ENCODE results near the gene PNMA6F.
"Not testable (repeated sequence)": the region's sequence is repeated elsewhere in the genome, so short reads cannot be mapped to it uniquely, and the experiment has no call there.

The PNMA6F gene

DNA sequence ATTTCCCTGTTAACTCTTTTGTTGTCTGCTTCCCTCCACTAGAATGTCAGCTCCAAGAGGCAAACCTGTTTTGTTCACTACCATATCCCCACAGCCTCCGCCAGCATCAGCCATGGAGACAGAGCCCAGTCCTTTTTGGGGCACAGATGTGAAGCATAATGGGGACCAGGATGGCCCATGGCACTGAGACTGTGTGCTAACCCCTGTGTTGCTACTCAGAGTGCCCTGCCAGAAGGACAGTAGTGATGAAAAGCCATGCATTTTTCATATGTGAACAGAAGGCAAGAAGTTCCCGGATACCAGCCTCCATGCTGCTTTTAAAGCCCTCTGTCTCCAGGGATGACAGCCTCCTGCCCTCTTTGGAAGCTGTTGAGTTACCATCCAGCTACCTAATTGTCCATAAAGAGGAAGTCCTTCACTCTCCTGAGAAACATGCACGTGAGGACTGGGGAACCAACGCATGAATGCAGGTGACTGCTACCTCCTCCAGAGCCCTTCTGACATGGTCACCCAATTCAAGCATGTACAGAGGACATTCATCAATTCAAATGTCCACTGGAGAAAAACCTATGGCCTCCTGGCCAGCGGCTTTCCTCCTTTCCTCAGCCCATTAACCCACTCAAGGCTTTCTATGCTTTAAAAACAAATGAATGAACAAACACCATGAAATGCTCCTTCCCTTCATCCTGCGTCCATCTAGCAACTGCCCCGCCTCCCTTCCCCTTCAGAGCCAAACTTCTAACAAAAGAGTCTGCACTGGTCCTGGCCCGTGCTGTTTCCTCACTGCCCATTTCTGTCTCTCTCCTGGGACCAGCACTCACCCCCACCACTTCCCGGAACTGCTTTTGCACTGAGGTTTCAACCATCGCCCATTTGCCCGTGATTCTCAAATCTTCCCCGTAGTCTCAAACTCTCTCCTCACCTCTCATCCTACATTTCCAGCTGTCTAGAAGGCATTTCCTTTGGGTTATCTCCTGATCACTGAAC, 18.0 kb downstream of the PNMA6F start:
- in situ Hi-C loops (cut with HindIII; ENCODE audit: low sequenced_read_pairs): no loop called here

DNA sequence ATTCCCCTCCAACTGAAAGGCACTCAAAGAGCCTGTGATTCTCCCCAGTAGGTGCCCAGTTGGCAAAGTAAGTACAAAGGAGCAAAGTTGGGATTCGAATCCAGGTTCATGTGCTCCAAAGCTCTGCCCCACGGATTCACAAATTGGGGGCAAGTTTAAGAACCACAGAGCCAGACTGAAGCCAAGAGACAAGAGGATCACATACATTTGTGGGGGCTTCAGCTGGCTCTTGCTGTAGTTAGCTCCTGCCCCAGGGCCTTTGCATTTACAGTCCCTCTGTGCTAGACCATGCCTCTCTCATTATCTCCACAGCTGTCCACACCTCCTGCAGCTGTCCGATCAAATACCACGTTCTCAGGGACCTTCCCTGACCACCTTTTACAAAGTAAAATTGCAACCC, 18.8 kb downstream of the PNMA6F start:
- in situ Hi-C loops (cut with HindIII; ENCODE audit: low sequenced_read_pairs): no loop called here

DNA sequence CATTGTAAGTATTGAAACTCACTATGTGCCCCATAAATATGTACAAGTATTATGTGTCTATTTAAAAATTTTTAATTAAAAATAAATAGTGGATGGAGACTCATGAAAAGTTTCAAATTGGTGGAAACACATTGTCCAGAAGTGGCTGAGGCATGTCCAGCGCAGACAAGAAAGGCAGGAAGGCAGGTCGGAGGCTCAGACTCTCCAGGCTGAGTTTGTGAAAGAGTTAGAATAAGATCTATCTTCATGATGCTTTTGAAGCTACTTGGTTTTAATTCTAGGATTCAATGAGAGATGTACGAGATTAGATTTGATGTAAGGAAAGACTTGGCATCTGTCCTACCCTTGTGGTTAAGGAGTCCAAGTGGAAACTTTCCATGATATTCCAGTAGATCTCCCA, 19.8 kb downstream of the PNMA6F start:
- in situ Hi-C loops (cut with HindIII; ENCODE audit: low sequenced_read_pairs): no loop called here

DNA sequence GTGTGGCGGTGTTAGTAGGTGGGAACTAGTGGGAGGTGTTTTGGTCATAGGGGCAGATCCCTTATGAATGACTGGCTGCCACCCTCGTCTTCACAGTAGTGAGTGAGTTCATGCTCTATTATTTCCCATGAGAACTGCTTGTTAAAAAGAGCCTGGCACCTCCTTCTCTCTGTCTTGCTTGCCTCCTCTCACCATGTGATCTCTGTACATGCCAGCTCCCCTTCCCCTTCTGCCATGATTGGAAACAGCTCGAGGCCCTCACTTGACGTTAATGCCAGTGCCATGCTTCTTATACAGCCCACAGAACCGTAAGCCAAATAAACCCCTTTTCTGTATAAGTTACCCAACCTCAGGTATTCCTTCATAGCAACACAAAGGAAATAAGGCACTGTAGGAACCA, 21.7 kb downstream of the PNMA6F start:
- in situ Hi-C loops (cut with HindIII; ENCODE audit: low sequenced_read_pairs): no loop called here

DNA sequence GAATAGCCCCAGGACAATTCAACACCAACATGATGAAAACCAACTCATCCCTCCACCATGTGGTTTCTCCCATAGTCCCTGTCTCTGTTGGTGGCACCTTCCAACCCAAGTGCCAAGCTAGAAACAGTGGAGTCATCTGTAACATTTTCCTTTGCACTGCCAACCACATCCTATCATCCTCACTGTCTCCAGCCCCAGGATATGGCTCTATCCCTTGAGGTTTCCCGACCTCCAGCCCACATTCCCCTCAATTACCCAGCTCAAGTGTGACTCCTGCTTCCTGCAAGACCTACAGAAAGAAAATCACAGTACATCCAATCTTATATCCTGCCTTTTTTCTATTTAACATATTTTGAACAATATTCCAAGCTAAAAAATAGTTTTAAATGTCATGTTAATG, 24.2 kb downstream of the PNMA6F start:
- in situ Hi-C loops (cut with HindIII; ENCODE audit: low sequenced_read_pairs): no loop called here

DNA sequence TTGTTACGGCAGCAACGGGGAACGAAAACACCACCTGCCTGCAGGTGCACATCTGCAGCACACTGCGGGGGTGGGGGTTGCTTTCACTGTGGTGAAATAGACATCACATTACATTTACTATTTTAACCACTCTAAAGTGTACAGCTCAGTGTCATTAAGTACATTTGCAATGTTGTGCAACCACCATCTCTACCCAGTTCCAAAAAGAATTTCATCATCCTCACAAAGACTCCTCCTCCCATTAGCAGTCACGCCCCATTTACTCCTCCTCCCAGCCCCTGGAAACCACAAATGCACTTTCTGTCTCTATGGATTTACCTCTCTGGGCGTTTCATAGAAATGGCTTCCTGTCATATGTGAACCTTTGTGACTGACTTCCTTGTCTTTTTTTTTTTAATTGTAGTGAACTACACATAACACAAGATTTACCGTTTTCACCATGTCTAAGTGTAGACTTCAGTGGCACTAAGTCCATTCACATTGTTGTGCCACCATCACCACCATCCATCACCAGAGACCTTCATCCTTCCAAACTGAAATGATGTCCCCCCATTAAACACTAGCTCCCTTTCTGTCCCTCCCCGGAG, 28.0 kb downstream of the PNMA6F start:
- in situ Hi-C loops (cut with HindIII; ENCODE audit: low sequenced_read_pairs): not testable (repeated sequence)

DNA sequence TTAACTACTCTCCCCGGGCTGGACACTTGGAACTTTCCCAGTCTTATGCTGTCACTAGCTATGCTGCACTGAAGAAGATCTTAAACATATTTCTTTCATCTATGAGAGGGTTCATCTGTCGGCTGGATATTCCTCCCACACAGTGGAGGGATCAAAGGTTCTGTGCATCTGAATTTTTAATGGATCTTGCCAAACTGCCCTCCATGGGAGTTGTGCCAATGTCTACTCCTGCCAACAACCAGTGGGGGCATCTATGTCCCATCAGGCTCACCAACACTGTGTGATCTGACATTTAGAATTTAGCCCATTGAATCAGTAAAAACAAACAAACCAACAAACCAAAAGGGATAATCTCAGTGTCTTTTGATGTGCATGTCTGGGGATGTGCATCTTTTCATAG, 32.8 kb downstream of the PNMA6F start:
- in situ Hi-C loops (cut with HindIII; ENCODE audit: low sequenced_read_pairs): not testable (repeated sequence)

DNA sequence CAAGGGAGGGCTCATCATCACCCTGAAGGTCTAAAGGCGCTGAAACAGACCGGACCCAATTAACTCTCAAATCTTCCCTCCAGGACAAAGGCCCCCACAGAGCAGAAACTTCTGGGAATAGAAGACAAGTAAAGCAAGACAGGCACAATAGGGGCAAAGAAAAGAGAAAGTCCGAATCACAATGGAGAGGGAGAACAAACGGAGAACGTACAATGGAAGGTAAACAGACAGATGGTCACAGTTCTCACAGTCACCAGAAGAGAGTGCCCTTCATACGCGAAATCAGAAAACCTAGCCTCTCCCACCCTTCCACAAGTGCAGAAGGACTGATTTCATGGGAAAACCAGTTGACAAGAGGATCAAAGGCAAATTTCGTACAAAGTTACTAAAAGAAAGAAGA, 35.9 kb downstream of the PNMA6F start:
- in situ Hi-C loops (cut with HindIII; ENCODE audit: low sequenced_read_pairs): not testable (repeated sequence)

DNA sequence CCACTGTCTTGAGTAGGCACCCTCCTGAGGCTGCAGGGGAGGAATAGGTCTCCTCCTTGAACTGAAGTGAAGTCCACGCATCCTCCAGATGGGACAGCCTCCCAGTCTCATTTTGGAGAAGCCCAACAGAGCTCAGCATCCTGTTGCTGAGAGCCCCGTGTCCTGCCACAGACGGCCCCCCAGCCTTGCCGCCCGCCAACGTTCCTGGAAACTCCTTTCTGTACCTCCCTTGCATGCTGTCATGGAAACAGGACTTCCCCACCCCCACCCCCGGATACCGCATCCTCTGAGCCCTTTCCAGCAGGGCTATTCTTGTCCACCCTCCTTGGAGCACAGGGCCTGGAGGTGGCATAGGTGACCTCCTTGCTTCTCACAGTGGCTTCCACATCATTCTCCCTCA, 37.6 kb downstream of the PNMA6F start:
- in situ Hi-C loops (cut with HindIII; ENCODE audit: low sequenced_read_pairs): not testable (repeated sequence)

DNA sequence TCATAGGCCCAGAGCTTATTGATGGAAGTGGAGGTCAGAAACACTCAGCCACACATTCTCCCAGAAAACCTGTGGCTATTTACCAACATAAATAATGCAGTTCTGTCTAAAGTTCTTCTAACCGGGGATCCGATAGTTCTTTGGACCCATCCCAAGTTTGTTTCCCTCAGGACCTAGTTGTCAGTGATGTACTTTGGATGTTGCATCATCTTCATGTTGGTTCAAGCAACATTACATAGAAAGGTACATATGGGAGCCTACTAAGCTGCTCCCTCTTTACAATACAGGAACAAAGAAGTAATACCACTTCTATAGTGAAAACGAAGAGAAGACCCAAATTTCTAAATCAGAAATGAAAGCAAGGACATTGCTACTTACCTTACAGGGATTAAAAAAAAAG, 39.8 kb downstream of the PNMA6F start:
- in situ Hi-C loops (cut with HindIII; ENCODE audit: low sequenced_read_pairs): not testable (repeated sequence)

DNA sequence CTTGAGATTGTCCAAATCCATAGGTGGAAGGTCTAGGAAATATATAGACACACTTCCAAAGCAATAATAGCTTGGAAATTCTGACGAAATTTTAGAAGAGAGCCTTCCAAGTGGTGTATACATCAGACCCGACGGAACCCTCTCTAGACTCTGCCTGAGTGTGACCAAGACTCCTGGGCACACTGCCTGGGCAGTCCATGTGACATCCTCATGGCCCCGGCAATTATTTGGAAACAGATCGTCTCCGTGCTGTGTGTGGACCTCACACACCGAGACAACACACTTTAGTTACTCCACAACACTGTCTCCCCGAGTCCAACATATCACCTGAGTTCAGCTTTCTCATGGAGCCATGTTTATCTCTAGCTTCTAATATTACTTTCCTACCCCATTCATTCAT, 42.3 kb downstream of the PNMA6F start:
- in situ Hi-C loops (cut with HindIII; ENCODE audit: low sequenced_read_pairs): not testable (repeated sequence)

DNA sequence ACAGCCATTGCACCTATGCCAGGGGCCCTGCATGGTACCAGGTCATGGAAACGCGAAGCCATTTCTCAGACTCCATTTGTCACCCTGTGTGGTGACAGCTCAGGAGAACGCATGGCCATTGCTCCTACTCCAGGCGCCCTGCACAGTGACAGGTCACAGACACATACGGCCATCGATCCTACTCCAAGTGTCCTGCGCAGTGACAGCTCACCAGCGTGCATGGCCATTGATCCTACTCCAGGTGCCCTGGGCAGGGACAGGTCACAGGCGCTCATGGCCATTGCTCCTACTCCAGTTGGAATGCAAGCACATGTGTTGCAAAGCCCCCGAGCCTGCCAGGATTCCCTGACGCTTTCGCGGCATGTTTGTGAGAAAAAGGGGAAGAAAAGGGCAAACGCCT, 45.5 kb downstream of the PNMA6F start:
- in situ Hi-C loops (cut with HindIII; ENCODE audit: low sequenced_read_pairs): not testable (repeated sequence)

DNA sequence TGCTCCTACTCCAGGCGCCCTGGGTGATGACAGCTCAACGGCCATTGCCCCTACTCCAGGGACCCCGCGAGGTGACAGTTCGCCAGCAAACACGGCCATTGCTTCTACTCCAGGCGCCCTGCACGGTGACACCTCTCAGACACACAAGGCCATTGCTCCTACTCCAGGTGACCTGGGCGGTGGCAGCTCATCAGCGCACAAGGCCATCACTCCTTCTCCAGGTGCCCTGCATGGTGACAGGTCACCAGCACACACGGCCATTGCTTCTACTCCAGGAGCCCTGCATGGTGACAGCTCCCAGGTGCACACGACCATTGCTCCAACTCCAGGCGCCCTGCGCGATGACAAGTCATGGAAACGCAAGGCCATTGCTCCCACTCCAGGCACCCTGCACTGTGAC, 46.1 kb downstream of the PNMA6F start:
- in situ Hi-C loops (cut with HindIII; ENCODE audit: low sequenced_read_pairs): not testable (repeated sequence)

DNA sequence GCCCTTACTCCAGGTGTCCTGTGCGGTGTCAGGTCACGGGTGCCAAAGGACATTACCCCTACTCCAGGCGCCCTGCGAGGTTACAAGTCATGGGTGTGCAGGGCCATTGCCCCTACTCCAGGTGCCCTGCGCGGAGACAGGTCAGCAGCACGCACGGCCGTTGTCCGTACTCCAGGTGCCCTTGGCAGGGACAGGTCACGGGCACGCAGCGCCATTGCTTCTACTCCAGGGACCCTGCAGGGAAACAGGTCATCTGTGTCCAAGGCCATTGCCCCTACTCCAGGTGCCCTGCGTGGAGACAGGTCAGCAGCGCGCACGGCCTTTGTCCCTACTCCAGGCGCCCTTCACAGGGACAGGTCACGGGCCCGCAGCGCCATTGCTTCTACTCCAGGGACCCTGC, 49.0 kb downstream of the PNMA6F start:
- in situ Hi-C loops (cut with HindIII; ENCODE audit: low sequenced_read_pairs): not testable (repeated sequence)

DNA sequence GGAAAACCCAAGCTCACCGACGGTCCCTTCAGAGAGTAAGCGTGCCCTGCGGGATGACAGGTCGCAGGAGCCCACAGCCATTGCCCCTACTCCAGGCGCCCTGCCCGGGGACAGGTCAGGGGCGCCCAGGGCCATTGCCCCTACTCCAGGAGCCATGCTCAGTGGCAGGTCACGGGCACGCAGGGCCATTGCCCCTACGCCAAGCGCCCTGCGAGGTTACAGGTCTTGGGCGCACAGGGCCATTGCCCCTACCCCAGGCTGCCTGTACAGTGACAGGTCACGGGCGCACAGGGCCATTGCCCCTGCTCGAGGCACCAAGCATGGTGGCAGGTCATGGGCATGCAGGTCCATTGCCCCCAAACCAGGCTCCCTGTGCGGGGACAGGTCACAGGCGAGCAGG, 49.5 kb downstream of the PNMA6F start:
- in situ Hi-C loops (cut with HindIII; ENCODE audit: low sequenced_read_pairs): not testable (repeated sequence)

Data from DLD1 (cell line).